ENCODE measurements around the gene POLR1C. TPM values are rescaled to one million over a fixed set of nuclear protein-coding genes. Genes with fewer than 3 reads are reported as not detected.

POLR1C gene
- total RNA-seq, 6 donors from 2014 or later = 14.2 to 41.4 (median 24.5) TPM

GRCh38 chr6:43506171-43506570 lies 10.7 kb upstream of the POLR1C start:
- H3K4me3 ChIP-seq = no peak overlapping the region
- H3K9me3 ChIP-seq = no peaks in the 10 kb centered on the region
- 89 to 96% methylated on average over 3 of the region's 3 CpGs for WGBS, 2 donors
- H3K4me1 ChIP-seq = peaks cover 15 to 32% (median 24%) of the 10 kb centered on the region in 4 donors
- TF ChIP-seq POLR2A (IDR thresholded peaks at IDR 0.05) = no peak
- TF ChIP-seq POLR2AphosphoS5 (IDR thresholded peaks at IDR 0.05) = no peak
- no peak for TF ChIP-seq CTCF (IDR thresholded peaks at IDR 0.05)
- TF ChIP-seq EP300 (IDR thresholded peaks at IDR 0.05) = no peak
- ATAC-seq (ENCODE audit: low FRiP score in 2 of 2) = no peak
- DNase-seq = no peak
- peaks cover 10 to 54% (median 44%) of the 10 kb centered on the region in 4 donors for H3K36me3 ChIP-seq
- peaks cover 0 to 8% (median 5%) of the 10 kb centered on the region in 4 donors for H3K27me3 ChIP-seq
- no peak overlapping the region for H3K27ac ChIP-seq

- WGBS, 2 donors = 28 to 48% methylated on average over 7 to 14 of the region's 14 CpGs
- ATAC-seq (ENCODE audit: low FRiP score in 2 of 2) = peak; percentile 68 to 79
- Histone ChIP-seq H3K4me3 (no peak overlapping the region), H3K9me3 (no peaks in the 10 kb centered on the region), H3K36me3 (peaks cover 13 to 55% (median 47%) of the 10 kb centered on the region in 4 donors), H3K27me3 (peaks cover 0 to 8% (median 5%) of the 10 kb centered on the region in 4 donors), H3K27ac (no peak overlapping the region), H3K4me1 (peaks cover 15 to 34% (median 24%) of the 10 kb centered on the region in 4 donors)
- TF ChIP-seq POLR2AphosphoS5 (IDR thresholded peaks at IDR 0.05) = no peak
- no peak for TF ChIP-seq POLR2A (IDR thresholded peaks at IDR 0.05)
- peak; percentile 90 to 96 (median 94) for TF ChIP-seq CTCF (IDR thresholded peaks at IDR 0.05)
- TF ChIP-seq EP300 (IDR thresholded peaks at IDR 0.05) = no peak
- DNase-seq = peak in 1 of 2 donors; percentile 79
Observed at GRCh38 chr6:43506667-43507471, 10.0 kb upstream of the POLR1C start.

- peaks cover 15 to 42% (median 27%) of the 10 kb centered on the region in 4 donors for H3K4me1 ChIP-seq
- peaks cover 0 to 8% (median 5%) of the 10 kb centered on the region in 4 donors for H3K27me3 ChIP-seq
- no peak for ATAC-seq (ENCODE audit: low FRiP score in 2 of 2)
- DNase-seq = no peak
- H3K36me3 ChIP-seq = peaks cover 17 to 55% (median 48%) of the 10 kb centered on the region in 4 donors
- H3K27ac ChIP-seq = no peak overlapping the region
- TF ChIP-seq CTCF (IDR thresholded peaks at IDR 0.05) = no peak
- H3K9me3 ChIP-seq = no peaks in the 10 kb centered on the region
- peak overlapping the region in 1 of 4 donors; percentile 79 for H3K4me3 ChIP-seq
- 67 to 78% methylated on average over 8 of the region's 8 CpGs for WGBS, 2 donors
Observed at GRCh38 chr6:43508481-43509141, 8.3 kb upstream of the POLR1C start.

- H3K27ac ChIP-seq = peak overlapping the region in 2 of 4 donors; percentile 50 to 69
- DNase-seq (no peak), ATAC-seq (ENCODE audit: low FRiP score in 2 of 2) (peak in 1 of 2 donors; percentile 6)
- peaks cover 19 to 44% (median 30%) of the 10 kb centered on the region in 4 donors for H3K4me1 ChIP-seq
- TF ChIP-seq POLR2A (IDR thresholded peaks at IDR 0.05) = no peak
- TF ChIP-seq EP300 (IDR thresholded peaks at IDR 0.05) = no peak
- TF ChIP-seq CTCF (IDR thresholded peaks at IDR 0.05) = no peak
- no peak for TF ChIP-seq POLR2AphosphoS5 (IDR thresholded peaks at IDR 0.05)
- 12 to 45% methylated on average over 12 to 62 of the region's 69 CpGs for WGBS, 2 donors
- peak overlapping the region; percentile 73 to 79 (median 76) for H3K4me3 ChIP-seq
- peaks cover 18 to 55% (median 47%) of the 10 kb centered on the region in 4 donors for H3K36me3 ChIP-seq
- peaks cover 0 to 8% (median 5%) of the 10 kb centered on the region in 4 donors for H3K27me3 ChIP-seq
- no peaks in the 10 kb centered on the region for H3K9me3 ChIP-seq
Observed at GRCh38 chr6:43509142-43509983, 7.5 kb upstream of the POLR1C start.

All from upper lobe of left lung (tissue), 6 donors.